ENCODE data around the gene MEIS2. TPM values are rescaled to one million over a fixed set of nuclear protein-coding genes. Genes with fewer than 3 reads are reported as not detected.
A peak's percentile ranks its signal among the peaks of the same experiment; 100 is the strongest.

The MEIS2 gene
- total RNA-seq, 1 experiment from 2014 or later = 17.5 TPM

DNA sequence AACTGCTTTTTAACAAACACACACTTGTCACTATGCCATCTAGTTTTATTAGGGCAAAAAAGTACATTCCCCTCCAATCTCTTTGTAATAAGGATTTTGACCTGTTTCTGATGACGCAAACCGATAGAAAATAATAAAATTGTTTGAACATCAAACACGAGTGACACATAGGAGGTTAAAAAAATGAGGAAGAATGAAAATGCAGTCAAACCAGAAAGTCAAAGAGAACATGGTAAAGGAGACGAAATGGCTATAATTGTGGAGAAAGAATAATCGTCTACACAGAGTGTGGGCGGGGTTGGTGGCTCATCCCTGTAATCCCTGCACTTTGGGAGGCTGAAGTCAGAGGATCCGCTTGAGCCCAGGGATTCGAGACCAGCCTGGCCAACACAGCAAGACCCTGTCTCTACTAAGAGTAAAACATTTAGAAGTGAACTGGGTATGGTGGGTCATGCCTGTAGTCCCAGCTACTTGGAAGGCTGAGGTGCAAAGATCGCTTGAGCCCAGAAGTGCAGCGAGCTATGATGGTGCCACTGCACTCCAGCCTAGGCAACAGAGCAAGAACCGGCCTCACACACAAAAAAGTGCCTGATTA lies 83.2 kb downstream of the MEIS2 start:
- Histone ChIP-seq H3K4me3 (ENCODE audit: low read length) (no peak overlapping the region), H3K36me3 (ENCODE audit: low read depth, low read length) (no peaks in the 10 kb centered on the region), H3K4me2 (ENCODE audit: low read length) (peak overlapping the region; percentile 14; the same call in 1 of the 2 replicates), H3K9ac (ENCODE audit: low read length) (no peak overlapping the region), H3K9me3 (ENCODE audit: low read length) (no peaks in the 10 kb centered on the region), H3F3A (ENCODE audit: low read length, unreplicated experiment) (no peaks in the 10 kb centered on the region), H3K27ac (ENCODE audit: low read length) (peak overlapping the region; percentile 21; the same call in 1 of the 2 replicates), H3K79me2 (ENCODE audit: low read length) (no peaks in the 10 kb centered on the region), H3K4me1 (ENCODE audit: insufficient read depth, low read length) (peaks cover 12% of the 10 kb centered on the region), H3K9me2 (replicated peaks; ENCODE audit: low read length) (no peaks in the 10 kb centered on the region), H4K20me1 (ENCODE audit: low read length) (no peaks in the 10 kb centered on the region), H3K27me3 (ENCODE audit: low read length) (no peaks in the 10 kb centered on the region), H2AFZ (ENCODE audit: low read length) (no peak overlapping the region)
- no TSS peak for BruUV-seq (replicated peaks)
- DNase-seq (peak; percentile 75), ATAC-seq (no peak)
- ChIA-PET CTCF (no interaction called here), POLR2A (ENCODE audit: unreplicated experiment) (no interaction called here)
- TF ChIP-seq, protein P1, sequence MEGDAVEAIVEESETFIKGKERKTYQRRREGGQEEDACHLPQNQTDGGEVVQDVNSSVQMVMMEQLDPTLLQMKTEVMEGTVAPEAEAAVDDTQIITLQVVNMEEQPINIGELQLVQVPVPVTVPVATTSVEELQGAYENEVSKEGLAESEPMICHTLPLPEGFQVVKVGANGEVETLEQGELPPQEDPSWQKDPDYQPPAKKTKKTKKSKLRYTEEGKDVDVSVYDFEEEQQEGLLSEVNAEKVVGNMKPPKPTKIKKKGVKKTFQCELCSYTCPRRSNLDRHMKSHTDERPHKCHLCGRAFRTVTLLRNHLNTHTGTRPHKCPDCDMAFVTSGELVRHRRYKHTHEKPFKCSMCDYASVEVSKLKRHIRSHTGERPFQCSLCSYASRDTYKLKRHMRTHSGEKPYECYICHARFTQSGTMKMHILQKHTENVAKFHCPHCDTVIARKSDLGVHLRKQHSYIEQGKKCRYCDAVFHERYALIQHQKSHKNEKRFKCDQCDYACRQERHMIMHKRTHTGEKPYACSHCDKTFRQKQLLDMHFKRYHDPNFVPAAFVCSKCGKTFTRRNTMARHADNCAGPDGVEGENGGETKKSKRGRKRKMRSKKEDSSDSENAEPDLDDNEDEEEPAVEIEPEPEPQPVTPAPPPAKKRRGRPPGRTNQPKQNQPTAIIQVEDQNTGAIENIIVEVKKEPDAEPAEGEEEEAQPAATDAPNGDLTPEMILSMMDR (conservative IDR thresholded peaks at IDR 0.05; ENCODE audit: low read depth, low read length) = no peak
- TF ChIP-seq EZH2phosphoT487 (IDR thresholded peaks at IDR 0.05; ENCODE audit: borderline replicate concordance, low read length) (no peak), EZH2 (IDR thresholded peaks at IDR 0.05; ENCODE audit: low read length, unreplicated experiment) (no peak)
- intact Hi-C loops (cut with micrococcal nuclease) = no loop called here

DNA sequence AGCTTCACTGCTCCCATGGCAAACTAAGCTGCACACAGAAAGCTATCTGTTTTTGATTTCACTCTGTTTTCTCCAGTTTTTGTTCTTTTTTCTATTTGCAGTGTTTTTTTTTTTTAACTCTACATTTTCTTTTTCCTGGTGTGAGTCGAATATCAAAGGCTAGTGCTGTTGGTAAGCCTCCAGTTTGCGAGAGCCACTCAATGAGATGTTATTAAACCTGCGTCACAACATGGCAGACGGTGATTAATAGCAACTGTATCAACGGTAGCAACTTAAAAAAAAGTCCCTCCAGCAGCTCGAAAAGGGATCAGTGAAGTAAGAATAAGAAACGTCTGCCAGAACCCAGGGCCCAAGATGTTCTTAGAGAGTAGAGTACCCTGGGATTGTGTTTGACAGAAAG lies 84.1 kb downstream of the MEIS2 start:
- Histone ChIP-seq H2AFZ (ENCODE audit: low read length) (no peak overlapping the region), H3K4me3 (ENCODE audit: low read length) (no peak overlapping the region), H3K36me3 (ENCODE audit: low read depth, low read length) (no peaks in the 10 kb centered on the region), H3K9me2 (replicated peaks; ENCODE audit: low read length) (no peaks in the 10 kb centered on the region), H3K27ac (ENCODE audit: low read length) (0 out of 2 replicates have a peak overlapping the region, but pooled peaks have one; percentile 21), H3K27me3 (ENCODE audit: low read length) (no peaks in the 10 kb centered on the region), H3K9me3 (ENCODE audit: low read length) (no peaks in the 10 kb centered on the region), H3K4me2 (ENCODE audit: low read length) (no peak overlapping the region), H4K20me1 (ENCODE audit: low read length) (no peaks in the 10 kb centered on the region), H3K4me1 (ENCODE audit: insufficient read depth, low read length) (peaks cover 12% of the 10 kb centered on the region), H3K9ac (ENCODE audit: low read length) (no peak overlapping the region), H3K79me2 (ENCODE audit: low read length) (no peaks in the 10 kb centered on the region), H3F3A (ENCODE audit: low read length, unreplicated experiment) (no peaks in the 10 kb centered on the region)
- DNase-seq (no peak), ATAC-seq (no peak)
- POLR2A ChIA-PET (ENCODE audit: unreplicated experiment) = no interaction called here
- CTCF ChIA-PET = no interaction called here
- intact Hi-C loops (cut with micrococcal nuclease) = no loop called here
- TF ChIP-seq, protein P1 (conservative IDR thresholded peaks at IDR 0.05; ENCODE audit: low read depth, low read length) = no peak
- no peak for TF ChIP-seq EZH2 (IDR thresholded peaks at IDR 0.05; ENCODE audit: low read length, unreplicated experiment)
- no peak for TF ChIP-seq EZH2phosphoT487 (IDR thresholded peaks at IDR 0.05; ENCODE audit: borderline replicate concordance, low read length)
- no TSS peak for BruUV-seq (replicated peaks)

DNA sequence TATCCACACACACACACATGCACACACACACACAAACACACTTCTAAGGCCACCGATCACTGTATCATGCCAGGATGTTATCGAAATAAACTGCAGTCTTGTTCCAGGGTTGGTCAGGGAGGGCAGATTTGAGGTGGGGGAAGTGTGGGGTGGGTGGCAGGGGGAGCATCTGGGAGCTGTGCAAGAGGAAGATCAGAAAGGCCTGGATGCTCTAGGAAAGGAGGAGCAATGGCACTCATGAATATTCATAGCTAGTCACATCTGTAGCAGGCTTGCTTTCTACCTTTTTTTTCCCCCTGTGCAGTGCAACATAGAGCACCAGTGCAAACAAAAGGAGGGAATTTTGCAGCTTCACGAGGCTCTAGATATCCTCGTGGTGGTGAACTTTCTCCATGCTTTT lies 84.9 kb downstream of the MEIS2 start:
- ChIA-PET POLR2A (ENCODE audit: unreplicated experiment) (no interaction called here), CTCF (no interaction called here)
- no peak for DNase-seq
- Histone ChIP-seq H4K20me1 (ENCODE audit: low read length) (no peaks in the 10 kb centered on the region), H3K27me3 (ENCODE audit: low read length) (no peaks in the 10 kb centered on the region), H3K4me1 (ENCODE audit: insufficient read depth, low read length) (peaks cover 12% of the 10 kb centered on the region), H3K9ac (ENCODE audit: low read length) (no peak overlapping the region), H3K9me3 (ENCODE audit: low read length) (no peaks in the 10 kb centered on the region), H2AFZ (ENCODE audit: low read length) (no peak overlapping the region), H3K27ac (ENCODE audit: low read length) (no peak overlapping the region), H3K4me2 (ENCODE audit: low read length) (no peak overlapping the region), H3K4me3 (ENCODE audit: low read length) (no peak overlapping the region), H3F3A (ENCODE audit: low read length, unreplicated experiment) (no peaks in the 10 kb centered on the region), H3K9me2 (replicated peaks; ENCODE audit: low read length) (no peaks in the 10 kb centered on the region), H3K36me3 (ENCODE audit: low read depth, low read length) (no peaks in the 10 kb centered on the region), H3K79me2 (ENCODE audit: low read length) (no peaks in the 10 kb centered on the region)
- BruUV-seq (replicated peaks) = no TSS peak
- intact Hi-C loops (cut with micrococcal nuclease) = no loop called here
- ATAC-seq = no peak
- no peak for TF ChIP-seq EZH2phosphoT487 (IDR thresholded peaks at IDR 0.05; ENCODE audit: borderline replicate concordance, low read length)
- no peak for TF ChIP-seq EZH2 (IDR thresholded peaks at IDR 0.05; ENCODE audit: low read length, unreplicated experiment)
- TF ChIP-seq, protein P1 (conservative IDR thresholded peaks at IDR 0.05; ENCODE audit: low read depth, low read length) = no peak
